SH-SY5Y (cell line): ENCODE results near the gene PRSS22.

Experiments used
- GATA2 ChIP-seq: IDR thresholded peaks from 2 replicates; pipeline ENCODE4 v1.6.1; 2011; ENCODE audit warnings: mild to moderate bottlenecking, low read depth, low read length
- GATA3 ChIP-seq: IDR thresholded peaks from 2 replicates; pipeline ENCODE4 v1.6.1; 2011; ENCODE audit warnings: low read depth, mild to moderate bottlenecking, low read length, moderate library complexity

Gene PRSS22

GRCh38 chr16:2846511-2847310 lies 11.3 kb downstream of the PRSS22 start:
- TF ChIP-seq GATA3 (no peak), GATA2 (no peak)

DNA sequence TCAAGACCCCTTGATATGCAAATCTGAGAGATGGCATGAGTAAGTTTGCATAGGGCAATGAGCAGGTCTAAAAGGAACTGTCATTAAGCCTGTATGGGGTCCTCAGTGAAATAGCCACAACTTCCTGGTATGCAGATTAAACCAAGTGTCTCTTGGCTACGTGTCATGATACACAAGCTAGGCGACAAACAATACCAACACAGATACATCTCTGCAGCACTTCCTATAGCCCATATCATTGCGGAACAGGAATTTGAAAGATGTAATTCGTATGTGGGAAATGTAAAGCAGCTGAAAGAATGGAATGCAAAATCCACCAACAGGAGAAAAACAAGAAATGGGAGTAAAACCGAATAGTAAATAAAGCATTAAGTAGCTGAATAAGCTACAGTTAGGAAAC lies 12.9 kb downstream of the PRSS22 start:
- TF ChIP-seq GATA3: no peak
- no peak for TF ChIP-seq GATA2

GRCh38 chr16:2843526-2843925 lies 14.4 kb downstream of the PRSS22 start:
- TF ChIP-seq GATA3 (no peak), GATA2 (no peak)

- TF ChIP-seq GATA2 (no peak), GATA3 (no peak)
Measured at GRCh38 chr16:2842340-2843000, 15.5 kb downstream of the PRSS22 start.

- no peak for TF ChIP-seq GATA2
- TF ChIP-seq GATA3: no peak
Measured at GRCh38 chr16:2841606-2842339, 16.2 kb downstream of the PRSS22 start.

DNA sequence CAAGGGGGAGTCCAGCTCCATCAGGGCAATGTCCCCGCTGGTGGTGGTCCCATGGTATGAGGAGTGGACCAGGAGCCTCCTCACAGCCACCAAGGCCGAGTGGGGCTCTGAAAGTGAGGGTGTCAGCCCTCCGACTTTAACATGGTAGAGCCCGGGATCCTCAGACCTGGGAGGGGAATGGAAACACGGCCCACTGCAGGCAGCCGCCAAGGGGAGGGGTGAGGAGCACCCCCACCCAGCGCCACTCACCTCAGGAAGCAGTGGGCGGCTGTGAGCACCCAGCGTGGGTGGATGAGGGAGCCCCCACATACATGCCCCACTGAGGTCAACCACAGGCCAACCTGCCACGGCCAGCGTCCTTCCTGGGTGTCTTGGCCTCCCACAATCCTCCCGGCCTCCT lies 17.1 kb downstream of the PRSS22 start:
- TF ChIP-seq GATA3 (no peak), GATA2 (no peak)

GRCh38 chr16:2839650-2840450 lies 18.1 kb downstream of the PRSS22 start:
- TF ChIP-seq GATA3: no peak
- no peak for TF ChIP-seq GATA2

DNA sequence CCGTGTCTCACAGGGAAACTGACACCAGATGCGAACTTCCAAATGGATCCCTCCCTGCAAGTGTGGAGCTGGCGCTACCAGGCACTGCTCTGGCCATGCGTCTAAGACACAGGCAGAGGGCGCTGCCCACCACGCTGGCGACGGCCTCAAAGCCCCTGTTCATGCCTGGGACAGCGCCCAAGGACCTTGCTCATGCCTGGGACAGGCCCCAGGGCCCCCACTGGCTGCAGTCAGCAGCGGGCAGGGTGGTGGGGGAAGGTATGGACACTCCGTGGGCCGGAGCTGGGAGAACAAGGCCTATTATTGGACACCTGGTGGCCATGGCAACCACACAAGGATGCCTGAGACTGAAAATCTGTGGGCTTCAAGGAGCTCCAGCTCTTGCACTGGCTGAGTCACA lies 19.0 kb downstream of the PRSS22 start:
- TF ChIP-seq GATA2 (no peak), GATA3 (no peak)

- no peak for TF ChIP-seq GATA2
- TF ChIP-seq GATA3: no peak
Measured at GRCh38 chr16:2836646-2837508, 21.1 kb downstream of the PRSS22 start.

DNA sequence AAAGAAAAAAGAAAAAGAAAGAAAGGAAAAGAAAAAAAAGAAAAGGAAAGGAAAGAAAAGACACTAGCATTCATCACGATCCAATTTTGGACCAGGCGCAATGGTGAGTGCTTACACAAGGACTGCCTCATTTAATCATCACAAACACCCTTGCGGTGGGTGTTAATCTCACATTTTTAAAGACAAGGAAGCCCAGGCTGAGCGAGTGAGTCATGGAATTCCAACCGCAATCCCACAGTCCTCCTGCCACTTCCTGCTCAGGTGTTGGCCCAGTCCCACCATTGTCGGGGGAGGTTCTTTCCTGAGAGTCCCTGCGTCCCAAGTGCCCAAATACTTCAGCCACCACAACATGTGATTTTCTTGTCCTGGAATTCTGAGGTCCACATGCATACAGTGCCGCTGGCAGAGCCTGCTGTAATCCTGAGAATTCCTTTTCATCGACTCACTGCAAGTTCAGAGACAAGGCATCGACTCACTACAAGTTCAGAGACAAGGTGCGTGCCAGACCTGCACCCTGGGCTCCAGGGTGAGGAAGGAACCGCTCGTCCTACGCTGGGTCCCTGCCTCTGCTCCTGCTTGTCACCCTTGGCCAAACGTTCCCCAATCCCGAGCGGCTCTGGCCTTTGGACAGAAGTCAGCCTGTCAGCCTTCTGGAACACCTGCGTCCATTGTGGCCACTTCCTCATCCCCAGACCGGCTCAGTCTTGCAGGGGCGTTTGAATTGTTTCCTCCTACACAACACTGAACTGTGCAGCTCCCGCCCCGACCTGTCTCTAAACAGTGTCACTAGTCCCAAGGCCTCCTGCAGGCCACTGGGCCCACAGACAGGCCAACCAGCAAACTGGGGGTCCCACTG lies 22.1 kb downstream of the PRSS22 start:
- TF ChIP-seq GATA2 (no peak), GATA3 (no peak)

- TF ChIP-seq GATA2: no peak
- TF ChIP-seq GATA3: no peak
Measured at GRCh38 chr16:2834968-2835367, 23.0 kb downstream of the PRSS22 start.

DNA sequence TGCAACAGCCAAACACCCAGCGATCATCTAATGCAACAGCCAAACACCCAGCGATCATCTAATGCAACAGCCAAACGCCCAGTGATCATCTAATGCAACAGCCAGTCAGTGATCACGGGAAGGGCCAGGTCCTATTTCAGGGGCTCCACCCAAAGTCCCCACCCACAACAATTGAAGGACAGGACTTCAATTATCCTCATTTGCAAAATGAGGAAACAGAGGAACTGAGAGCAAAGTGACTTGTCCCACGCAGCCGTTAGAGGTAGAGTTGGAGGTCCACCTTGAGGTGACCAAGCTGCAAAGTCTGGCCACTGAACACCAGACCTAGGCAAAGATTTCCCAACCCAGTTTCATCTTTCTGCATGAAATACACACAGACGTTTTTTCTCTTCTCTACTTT lies 24.2 kb downstream of the PRSS22 start:
- TF ChIP-seq GATA3 (no peak), GATA2 (no peak)
